ENCODE measurements around the gene GLO1. TPM values are rescaled to one million over a fixed set of nuclear protein-coding genes. Genes with fewer than 3 reads are reported as not detected.

Gene GLO1
- total and polyA plus RNA-seq, 12 donors = 44.6 to 174 (median 97.3) TPM

DNA sequence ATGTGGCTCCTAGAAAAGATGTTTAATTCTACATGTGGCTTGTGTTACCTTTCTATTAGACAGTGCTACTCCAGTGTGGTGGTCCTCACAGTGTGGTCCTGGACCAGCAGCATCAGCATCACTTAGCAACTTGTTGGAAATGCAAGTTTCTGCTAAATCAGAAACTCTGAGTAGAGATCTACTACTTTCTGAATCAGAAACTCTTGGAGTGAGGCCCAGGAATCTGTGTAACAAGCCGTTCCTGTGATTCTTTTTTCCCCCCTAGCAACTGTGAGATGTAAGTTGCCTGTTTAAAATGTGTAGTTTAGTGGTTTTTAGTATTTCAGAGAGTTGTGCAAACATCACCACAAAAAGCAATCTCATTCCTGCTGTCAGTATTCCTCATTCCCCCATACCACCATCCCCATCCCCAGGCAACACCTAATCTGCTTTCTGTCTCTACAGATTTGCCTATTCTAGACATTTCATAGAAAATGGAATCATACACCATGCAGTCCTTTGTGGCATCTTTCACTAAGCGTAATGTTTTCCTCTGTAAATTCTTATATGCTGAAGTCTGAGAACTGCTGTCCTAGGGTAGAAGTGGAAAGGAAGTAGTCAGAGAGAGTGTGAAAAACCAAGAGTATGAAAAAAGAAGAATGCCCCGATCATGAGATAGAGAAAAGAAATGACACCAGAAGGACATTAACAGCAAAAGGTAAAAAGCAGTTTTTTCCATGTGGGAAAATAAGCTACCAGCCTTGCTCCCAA is 44.4 kb downstream of the GLO1 start:
- no peak for TF ChIP-seq POLR2A (IDR thresholded peaks at IDR 0.05)
- TF ChIP-seq, protein P1, sequence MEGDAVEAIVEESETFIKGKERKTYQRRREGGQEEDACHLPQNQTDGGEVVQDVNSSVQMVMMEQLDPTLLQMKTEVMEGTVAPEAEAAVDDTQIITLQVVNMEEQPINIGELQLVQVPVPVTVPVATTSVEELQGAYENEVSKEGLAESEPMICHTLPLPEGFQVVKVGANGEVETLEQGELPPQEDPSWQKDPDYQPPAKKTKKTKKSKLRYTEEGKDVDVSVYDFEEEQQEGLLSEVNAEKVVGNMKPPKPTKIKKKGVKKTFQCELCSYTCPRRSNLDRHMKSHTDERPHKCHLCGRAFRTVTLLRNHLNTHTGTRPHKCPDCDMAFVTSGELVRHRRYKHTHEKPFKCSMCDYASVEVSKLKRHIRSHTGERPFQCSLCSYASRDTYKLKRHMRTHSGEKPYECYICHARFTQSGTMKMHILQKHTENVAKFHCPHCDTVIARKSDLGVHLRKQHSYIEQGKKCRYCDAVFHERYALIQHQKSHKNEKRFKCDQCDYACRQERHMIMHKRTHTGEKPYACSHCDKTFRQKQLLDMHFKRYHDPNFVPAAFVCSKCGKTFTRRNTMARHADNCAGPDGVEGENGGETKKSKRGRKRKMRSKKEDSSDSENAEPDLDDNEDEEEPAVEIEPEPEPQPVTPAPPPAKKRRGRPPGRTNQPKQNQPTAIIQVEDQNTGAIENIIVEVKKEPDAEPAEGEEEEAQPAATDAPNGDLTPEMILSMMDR (IDR thresholded peaks at IDR 0.05) = no peak
- Histone ChIP-seq H3K4me1 (replicated peaks in 1 of 2) (no peaks in the 10 kb centered on the region), H3K4me3 (no peak overlapping the region), H3K27me3 (no peaks in the 10 kb centered on the region), H3K27ac (no peak overlapping the region), H3K9me3 (replicated peaks in 1 of 3) (no peaks in the 10 kb centered on the region), H3K36me3 (replicated peaks in 1 of 2) (no peaks in the 10 kb centered on the region)
- whole genome bisulfite sequencing, 4 donors = 93 to 96% (median 94%) methylated on average over 3 of the region's 3 CpGs
- no peak for DNase-seq
- intact Hi-C loops (cut with DNase I) = no loop called here

DNA sequence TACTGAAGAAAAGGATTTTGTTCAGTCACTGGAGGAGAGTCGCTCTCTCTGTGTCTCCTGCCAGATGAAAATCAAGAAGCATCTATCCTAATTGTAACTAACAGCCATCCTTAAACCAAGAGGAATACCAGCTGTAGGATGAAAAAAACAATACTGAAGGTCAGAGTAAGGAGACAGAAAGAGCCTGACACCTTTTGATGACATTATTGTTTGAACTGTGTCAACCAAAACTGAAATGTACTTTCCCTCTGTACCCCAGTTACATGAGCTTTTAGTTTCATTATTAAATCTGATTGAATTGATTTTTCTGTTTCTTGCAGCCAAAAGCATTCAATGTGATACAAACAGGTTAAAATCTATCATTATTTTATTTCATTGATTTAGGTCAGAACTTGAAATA is 46.0 kb downstream of the GLO1 start:
- intact Hi-C loops (cut with DNase I) = no loop called here
- Histone ChIP-seq H3K4me1 (replicated peaks in 1 of 2) (no peaks in the 10 kb centered on the region), H3K27me3 (no peaks in the 10 kb centered on the region), H3K9me3 (replicated peaks in 1 of 3) (no peaks in the 10 kb centered on the region), H3K27ac (no peak overlapping the region), H3K4me3 (no peak overlapping the region), H3K36me3 (replicated peaks in 1 of 2) (no peaks in the 10 kb centered on the region)
- TF ChIP-seq POLR2A (IDR thresholded peaks at IDR 0.05) = no peak
- TF ChIP-seq, protein P1 (IDR thresholded peaks at IDR 0.05) = no peak
- WGBS, 4 donors = 91 to 100% (median 95%) methylated on average over 1 of the region's 1 CpG
- no peak for DNase-seq

DNA sequence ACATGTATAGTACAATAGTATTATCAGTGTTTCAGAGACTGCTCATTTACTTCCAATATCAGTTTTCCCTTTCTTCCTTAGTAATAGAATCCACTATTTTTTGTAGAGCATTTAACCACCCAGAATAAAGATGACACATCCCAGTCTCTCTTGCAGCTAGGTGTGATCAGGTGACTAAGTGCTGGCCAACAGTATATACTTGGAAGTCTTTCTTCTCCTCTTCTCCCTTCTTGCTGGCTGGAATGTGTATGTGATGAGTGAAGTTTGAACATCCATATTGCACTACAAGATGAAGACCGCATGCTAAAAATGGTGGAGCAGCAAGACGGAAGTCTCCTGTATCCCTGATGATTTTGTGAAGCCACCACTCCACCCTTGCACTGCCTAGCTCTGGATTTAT is 48.7 kb downstream of the GLO1 start:
- H3K4me3 ChIP-seq = no peak overlapping the region
- DNase-seq = no peak
- intact Hi-C loops (cut with DNase I) = no loop called here
- WGBS, 4 donors = 95 to 100% (median 96%) methylated on average over 2 of the region's 2 CpGs
- TF ChIP-seq POLR2A (IDR thresholded peaks at IDR 0.05) = no peak
- TF ChIP-seq, protein P1 (IDR thresholded peaks at IDR 0.05) = no peak
- no peak overlapping the region for H3K27ac ChIP-seq
- H3K9me3 ChIP-seq (replicated peaks in 1 of 3) = no peaks in the 10 kb centered on the region
- no peaks in the 10 kb centered on the region for H3K36me3 ChIP-seq (replicated peaks in 1 of 2)
- H3K4me1 ChIP-seq (replicated peaks in 1 of 2) = no peaks in the 10 kb centered on the region
- no peaks in the 10 kb centered on the region for H3K27me3 ChIP-seq

DNA sequence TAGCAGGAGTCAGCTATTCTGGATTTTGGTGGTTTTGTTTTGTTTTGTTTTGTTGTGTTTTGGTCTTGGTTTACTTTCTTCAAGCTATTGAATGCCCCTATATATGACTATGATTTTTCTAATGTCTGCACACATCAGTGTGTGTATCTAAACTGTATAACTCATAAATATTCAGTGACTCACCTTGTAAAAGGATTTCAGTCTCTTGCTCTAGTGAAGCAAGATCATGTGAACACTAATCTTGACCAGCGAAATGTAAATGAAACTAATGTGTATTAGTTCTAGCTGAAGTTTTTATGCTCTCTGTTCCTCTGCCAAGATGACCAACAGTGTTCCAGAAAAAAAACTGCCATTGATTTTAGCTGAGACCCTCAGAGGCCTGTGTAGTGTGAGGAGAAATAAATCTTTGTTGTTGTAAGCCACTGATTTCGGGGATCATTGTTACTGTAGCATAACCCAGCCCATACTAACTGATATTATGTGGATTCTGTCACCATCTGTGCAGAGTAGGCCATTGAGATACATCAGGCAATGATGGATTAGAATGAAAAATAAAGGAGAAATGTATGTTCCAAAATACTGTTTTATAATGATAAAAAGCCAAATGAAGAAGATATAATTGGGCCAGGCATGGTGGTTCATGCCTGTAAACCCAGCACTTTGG is 51.7 kb downstream of the GLO1 start:
- Histone ChIP-seq H3K27me3 (no peaks in the 10 kb centered on the region), H3K36me3 (replicated peaks in 1 of 2) (no peaks in the 10 kb centered on the region), H3K27ac (no peak overlapping the region), H3K9me3 (replicated peaks in 1 of 3) (no peaks in the 10 kb centered on the region), H3K4me3 (no peak overlapping the region), H3K4me1 (replicated peaks in 1 of 2) (no peaks in the 10 kb centered on the region)
- 95 to 97% (median 96%) methylated on average over 2 of the region's 2 CpGs for WGBS, 4 donors
- no peak for DNase-seq
- TF ChIP-seq, protein P1 (IDR thresholded peaks at IDR 0.05) = no peak
- no peak for TF ChIP-seq POLR2A (IDR thresholded peaks at IDR 0.05)
- intact Hi-C loops (cut with DNase I) = no loop called here
